Measurements from ENCODE around the gene EIF4G3.

The EIF4G3 gene

GRCh38 chr1:20993716-20994575 is 182.8 kb downstream of the EIF4G3 start:
- no peak for DNase-seq (ENCODE audit: low spot score)

GRCh38 chr1:20992322-20993056 is 184.2 kb downstream of the EIF4G3 start:
- DNase-seq (ENCODE audit: low spot score), result no peak

DNA sequence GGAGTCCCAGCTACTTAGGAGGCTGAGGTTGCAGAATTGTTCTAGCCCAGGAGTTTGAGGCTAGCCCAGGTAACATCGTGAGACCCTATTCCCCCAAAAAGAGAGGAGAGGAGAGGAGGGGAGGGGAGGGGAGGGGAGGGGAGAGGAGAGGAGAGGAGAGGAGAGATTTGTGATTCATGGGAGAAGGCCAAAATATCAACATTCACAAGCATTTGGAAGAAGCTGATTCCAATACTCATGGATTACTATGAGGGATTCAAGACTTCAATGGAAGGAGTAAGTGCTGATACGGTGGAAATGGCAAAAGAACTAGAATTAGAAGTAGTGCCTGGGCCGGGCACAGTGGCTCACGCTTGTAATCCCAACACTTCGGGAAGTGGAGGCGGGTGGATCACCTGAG is 187.8 kb downstream of the EIF4G3 start:
- no peak for DNase-seq (ENCODE audit: low spot score)

DNA sequence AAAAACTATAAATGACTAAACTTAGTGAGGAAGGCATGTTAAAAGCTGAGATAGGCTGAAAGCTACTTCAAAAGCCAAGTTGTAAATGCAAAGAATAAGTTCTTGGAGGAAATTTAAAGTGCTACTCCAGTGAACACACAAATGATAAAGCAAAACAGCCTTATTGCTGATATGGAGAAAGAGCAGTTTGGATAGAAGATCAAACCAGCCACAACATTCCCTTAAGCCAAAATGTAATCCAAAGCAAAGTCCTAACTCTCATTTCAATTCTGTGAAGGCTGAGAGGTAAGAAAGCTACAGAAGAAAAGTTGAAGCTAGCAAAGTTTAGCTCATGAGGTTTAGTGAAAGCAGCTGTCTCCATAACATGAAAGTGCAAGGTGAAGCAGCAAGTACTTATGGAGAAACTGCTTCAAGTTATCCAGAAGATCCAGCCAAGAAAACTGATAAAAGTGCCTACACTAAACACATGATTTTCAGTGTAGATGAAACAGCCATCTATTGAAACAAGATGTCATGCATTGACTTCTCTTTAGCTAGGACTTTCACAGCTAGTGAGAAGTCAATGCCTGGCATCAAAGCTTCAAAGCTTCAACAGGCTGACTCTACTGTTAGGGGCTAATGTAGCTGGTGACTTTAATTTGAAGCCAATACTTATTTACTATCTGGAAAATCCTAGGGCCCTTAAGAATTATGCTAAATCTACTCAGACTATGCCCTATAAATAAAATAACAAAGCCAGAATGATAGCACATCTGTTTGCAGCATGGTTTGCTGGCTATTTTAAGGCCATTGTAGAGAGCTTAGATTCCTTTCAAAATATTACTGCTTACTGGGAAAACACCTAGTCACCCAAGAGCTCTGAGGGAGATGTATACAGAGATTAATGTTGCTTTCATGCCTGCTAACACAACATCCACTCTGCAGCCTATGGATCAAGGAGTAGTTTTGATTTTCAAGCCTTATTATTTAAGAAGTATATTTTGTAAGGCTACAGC is 188.6 kb downstream of the EIF4G3 start:
- no peak for DNase-seq (ENCODE audit: low spot score)

DNA sequence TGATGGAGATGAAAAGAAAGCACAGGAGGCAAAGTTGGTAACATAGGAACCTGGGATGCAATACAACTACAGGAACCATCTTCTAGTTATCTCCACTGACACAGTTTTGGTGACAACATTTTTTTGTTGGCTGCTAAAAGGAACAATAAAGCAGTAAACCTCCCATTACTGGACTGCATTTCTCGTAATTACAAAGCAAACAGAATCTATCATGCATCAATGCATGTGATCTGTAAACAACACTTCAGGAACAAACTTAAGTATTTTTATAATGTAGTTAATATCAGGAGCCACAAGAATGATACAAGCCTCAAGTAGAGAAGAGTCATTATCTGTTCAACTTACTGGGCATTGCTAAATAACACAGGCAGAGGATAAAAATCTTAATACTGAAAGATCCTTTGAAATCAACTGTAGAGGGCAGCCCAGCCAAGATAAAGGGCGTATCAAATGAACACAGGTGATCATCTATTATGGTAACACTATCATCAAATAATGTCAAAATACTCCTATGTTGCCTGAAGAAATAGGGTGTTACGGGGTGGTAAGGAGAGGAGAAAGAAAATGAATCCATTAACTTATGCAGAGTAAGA is 193.3 kb downstream of the EIF4G3 start:
- no peak for DNase-seq (ENCODE audit: low spot score)

GRCh38 chr1:20982316-20982715 is 194.4 kb downstream of the EIF4G3 start:
- no peak for DNase-seq (ENCODE audit: low spot score)

- no peak for DNase-seq (ENCODE audit: low spot score)
These were observed 194.8 kb downstream of the EIF4G3 start for GRCh38 chr1:20981915-20982314.

- no peak for DNase-seq (ENCODE audit: low spot score)
These were observed 196.6 kb downstream of the EIF4G3 start for GRCh38 chr1:20980051-20980450.

GRCh38 chr1:20978413-20978812 is 198.3 kb downstream of the EIF4G3 start:
- DNase-seq (ENCODE audit: low spot score), result peak; percentile 59

DNA sequence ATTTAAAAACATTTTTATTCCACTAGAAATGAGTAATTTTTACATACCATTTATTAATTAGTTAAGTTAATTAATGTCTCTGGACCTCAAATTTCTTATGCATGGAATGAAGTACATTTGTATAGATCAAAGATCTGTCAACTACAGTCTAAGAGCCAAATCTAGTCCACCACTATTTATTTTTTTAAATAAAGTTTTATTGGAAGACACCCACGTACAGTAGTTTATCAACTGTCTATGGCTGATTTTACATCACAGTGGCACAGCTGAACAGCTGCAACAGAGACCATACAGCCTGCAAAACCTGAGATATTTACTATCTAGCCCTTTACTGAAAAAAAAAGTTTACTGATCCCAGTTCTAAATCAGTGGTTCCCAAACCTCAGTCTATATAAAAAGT is 201.0 kb downstream of the EIF4G3 start:
- no peak for DNase-seq (ENCODE audit: low spot score)

DNA sequence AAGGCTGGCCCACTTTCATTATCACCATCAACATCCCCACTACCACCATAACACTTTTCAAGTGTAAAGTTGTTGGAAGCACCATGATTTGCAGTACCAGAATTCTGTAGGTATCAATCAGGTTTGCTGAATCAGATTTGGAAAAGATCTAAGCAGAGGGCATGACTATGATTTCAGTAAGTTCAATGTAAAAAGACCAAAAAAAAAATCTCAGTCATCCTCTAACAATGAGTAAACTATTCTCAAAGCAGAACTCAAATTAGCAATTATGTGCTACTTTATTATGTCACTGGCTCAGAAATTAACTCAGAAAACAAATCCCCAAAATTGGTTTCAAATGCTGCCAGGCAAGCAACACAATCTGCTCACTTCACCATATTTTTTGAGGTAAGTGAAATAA is 201.7 kb downstream of the EIF4G3 start:
- DNase-seq (ENCODE audit: low spot score), result no peak

GRCh38 chr1:20974069-20974468 is 202.6 kb downstream of the EIF4G3 start:
- DNase-seq (ENCODE audit: low spot score), result no peak

DNA sequence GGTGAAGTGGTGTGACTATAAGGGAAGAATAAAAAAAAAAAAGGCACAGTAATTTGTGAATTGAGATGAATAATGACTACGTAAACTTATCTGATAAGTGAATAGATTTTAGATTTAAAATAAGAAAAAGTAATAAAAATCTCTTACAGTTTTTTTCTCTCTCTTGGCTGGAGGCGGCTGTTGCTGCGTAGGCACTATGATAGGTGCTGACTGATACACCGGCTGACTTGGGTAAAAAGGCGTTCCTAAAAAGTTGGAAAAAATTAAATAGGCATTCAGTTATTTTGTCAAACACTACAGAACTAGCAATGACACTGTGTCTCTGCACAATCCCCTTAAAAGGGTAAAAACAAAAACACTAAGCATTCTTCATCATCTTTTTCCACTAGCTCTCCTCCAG is 203.8 kb downstream of the EIF4G3 start:
- DNase-seq (ENCODE audit: low spot score), result no peak

DNA sequence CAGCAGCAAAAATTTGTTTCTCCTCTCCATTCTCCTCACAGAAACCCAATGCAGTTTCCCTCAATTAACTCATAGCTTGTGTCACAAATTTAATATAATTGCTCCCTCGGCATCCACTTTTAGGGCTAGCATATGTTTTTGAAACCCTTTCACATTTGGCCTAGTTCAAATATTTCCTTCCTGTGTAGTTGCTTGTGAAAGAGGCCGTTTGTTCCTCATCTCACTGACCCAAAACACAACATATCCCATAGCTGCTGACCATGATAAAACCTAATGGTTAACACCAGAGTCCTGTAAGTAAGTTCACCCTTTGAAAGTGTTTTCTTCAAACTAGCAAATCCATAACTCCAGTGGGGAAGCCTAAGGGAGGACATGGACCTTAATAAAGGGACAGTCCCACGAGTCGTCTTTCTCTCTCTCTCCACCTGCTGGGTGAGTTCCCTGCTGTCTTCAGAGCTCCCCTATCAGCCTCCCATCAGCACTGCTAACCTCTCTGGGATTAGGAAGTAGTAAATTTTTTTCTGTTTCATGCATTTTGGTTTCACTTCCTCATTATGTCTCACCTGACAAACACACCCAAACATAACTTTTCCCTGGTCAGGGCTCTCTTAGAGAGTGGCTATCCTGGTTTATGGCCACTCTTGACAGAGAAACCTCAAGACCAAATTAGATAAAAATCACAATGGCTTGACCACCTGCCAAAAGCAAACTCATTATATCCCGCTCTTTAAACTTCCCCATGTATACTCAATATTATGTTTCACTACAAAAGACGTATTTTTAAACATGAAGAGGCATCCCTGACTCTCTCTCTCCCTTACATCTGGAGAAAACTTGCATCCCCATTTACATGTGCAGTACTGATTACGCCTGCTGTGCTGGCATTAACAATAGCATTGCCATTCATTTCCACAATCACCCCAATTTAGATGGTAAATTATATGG is 211.9 kb downstream of the EIF4G3 start:
- no peak for DNase-seq (ENCODE audit: low spot score)

GRCh38 chr1:20962576-20963258 is 214.0 kb downstream of the EIF4G3 start:
- DNase-seq (ENCODE audit: low spot score), result no peak

DNA sequence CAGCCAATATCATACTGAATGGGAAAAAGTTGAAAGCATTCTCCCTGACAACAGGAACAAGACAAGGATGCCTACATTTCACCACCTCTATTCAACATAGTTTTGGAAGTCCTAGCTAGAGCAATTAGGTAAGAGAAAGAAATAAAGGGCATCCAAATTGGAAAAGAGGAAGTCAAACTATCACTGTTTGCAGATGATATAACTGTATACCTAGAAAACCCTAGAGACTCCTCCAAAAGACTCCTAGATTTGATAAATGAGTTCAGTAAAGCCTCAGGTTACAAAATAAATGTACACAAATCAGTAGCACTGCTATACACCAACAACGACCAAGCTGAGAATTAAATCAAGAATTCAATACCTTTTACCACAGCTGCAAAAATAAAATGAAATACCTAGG is 218.3 kb downstream of the EIF4G3 start:
- DNase-seq (ENCODE audit: low spot score), result no peak

- DNase-seq (ENCODE audit: low spot score), result no peak
These were observed 220.4 kb downstream of the EIF4G3 start for GRCh38 chr1:20956272-20956671.

GRCh38 chr1:20950679-20951078 is 226.0 kb downstream of the EIF4G3 start:
- DNase-seq (ENCODE audit: low spot score), result no peak

DNA sequence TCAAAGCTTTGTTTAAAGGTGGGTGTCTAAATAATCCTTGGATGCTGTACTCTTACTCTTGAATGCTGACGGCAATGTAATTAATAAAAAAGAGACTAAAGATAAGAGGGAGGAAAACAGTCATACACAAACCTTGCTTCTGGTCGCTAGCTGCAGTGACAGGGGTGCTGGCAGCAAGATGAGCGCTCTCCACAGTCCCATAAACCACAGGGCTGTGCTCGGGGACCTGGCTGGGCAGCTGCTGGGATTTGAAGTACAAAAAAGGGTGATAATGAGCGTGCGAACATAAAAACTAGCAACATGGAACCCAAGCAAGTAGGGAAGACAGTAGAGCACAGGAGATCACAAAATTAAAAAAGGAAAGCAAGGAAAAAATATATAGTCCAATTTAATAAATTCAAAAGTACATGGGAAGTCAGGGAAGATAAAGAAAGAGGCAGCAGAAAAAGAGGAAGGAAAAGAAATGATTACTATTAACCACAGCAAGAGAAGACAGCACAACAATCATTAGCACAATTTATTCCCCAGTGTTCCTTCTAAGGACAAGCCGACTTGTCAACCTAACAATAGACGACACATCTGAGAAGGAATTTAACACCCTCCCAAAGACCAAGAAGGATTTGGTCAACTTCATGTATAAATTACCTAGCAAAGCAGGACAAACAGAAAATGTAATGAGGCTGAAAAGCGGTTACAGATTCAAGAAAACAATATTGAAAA is 226.7 kb downstream of the EIF4G3 start:
- no peak for DNase-seq (ENCODE audit: low spot score)
